Tibial nerve (tissue), 4 donors: ENCODE measurements around the gene MMP3. TPM values are rescaled to one million over a fixed set of nuclear protein-coding genes. Genes with fewer than 3 reads are reported as not detected.
A peak's percentile ranks its signal among the peaks of the same experiment; 100 is the strongest.

Experiments used
- DNase-seq, 2 donors: peaks; one replicate each; pipeline ENCODE4 v3.0.0-alpha.2; 2019; ENCODE audit warnings: low spot score in 2 of 2
- H3K27ac ChIP-seq, 4 donors: fragments of 200-600 bp; sonication (generic) in 3 of 4; one replicate each; pipeline ENCODE4 v1.5.1; 2017 to 2019; ENCODE audit warnings: mild to moderate bottlenecking in 1 of 4
- H3K27me3 ChIP-seq, 2 donors: fragments of 200-600 bp; sonication (generic) in 1 of 2; one replicate each; pipeline versions ENCODE4 v1.5.1 to v1.6.0; 2017 to 2019
- H3K36me3 ChIP-seq, 3 donors: fragments of 200-600 bp; sonication (generic); one replicate each; pipeline ENCODE4 v1.5.1; 2018 to 2019
- H3K4me1 ChIP-seq, 4 donors: fragments of 200-600 bp; sonication (generic) in 3 of 4; one replicate each; pipeline ENCODE4 v1.5.1; 2017 to 2019
- H3K4me3 ChIP-seq, 4 donors: fragments of 200-600 bp; sonication (generic) in 3 of 4; one replicate each; pipeline ENCODE4 v1.5.1; 2017 to 2019; ENCODE audit warnings: mild to moderate bottlenecking in 1 of 4, moderate library complexity in 1 of 4
- H3K9me3 ChIP-seq, 4 donors: fragments of 200-600 bp; sonication (generic) in 3 of 4; one replicate each; pipeline ENCODE4 v1.5.1; 2017 to 2019
- CTCF ChIP-seq, 5 experiments: fragments of 200-600 bp in 3 of 5; fragments of 450-650 bp in 2 of 5; sonication (generic) in 3 of 5; IDR thresholded peaks; one replicate each; pipeline ENCODE4 v1.5.1; 2016 to 2019; ENCODE audit warnings: antibody characterized with exemption in 5 of 5, mild to moderate bottlenecking in 3 of 5, moderate library complexity in 2 of 5
- EP300 ChIP-seq, 2 donors: sonication (generic); formaldehyde crosslinking; IDR thresholded peaks; one replicate each; pipeline ENCODE4 v1.6.1; 2017; ENCODE audit warnings: antibody characterized with exemption in 2 of 2, mild to moderate bottlenecking in 1 of 2
- POLR2A ChIP-seq, 2 donors: fragments of 450-650 bp; IDR thresholded peaks; one replicate each; pipeline ENCODE4 v1.6.1; 2017; ENCODE audit warnings: antibody characterized with exemption in 2 of 2, mild to moderate bottlenecking in 2 of 2, moderate library complexity in 2 of 2
- WGBS, 2 donors: methylation state at CpG; one replicate each; pipeline ENCODE4 v1.1.5; 2018; 5-methylcytosine and 5-hydroxymethylcytosine counted together
- total RNA-seq, 4 donors: library from RNA; depleted of rRNA; stranded (reverse); fragments of >200 nt; gene quantifications; one replicate each; pipeline ENCODE4 v1.1.0, GENCODE V29; 2016

Gene MMP3
- total RNA-seq, 4 donors from 2014 or later = 6.1 to 545 (median 85.1) TPM

- H3K9me3 ChIP-seq = no peaks in the 10 kb centered on the region
- H3K27ac ChIP-seq = no peak overlapping the region
- no peaks in the 10 kb centered on the region for H3K4me1 ChIP-seq
- WGBS, 2 donors = 93% methylated on average over 1 of the region's 1 CpG
- TF ChIP-seq POLR2A (IDR thresholded peaks at IDR 0.05) (no peak), CTCF (IDR thresholded peaks at IDR 0.05) (no peak), EP300 (IDR thresholded peaks at IDR 0.05) (no peak)
- no peak overlapping the region for H3K4me3 ChIP-seq
- DNase-seq = no peak
- H3K27me3 ChIP-seq = no peaks in the 10 kb centered on the region
- H3K36me3 ChIP-seq = no peaks in the 10 kb centered on the region
Measured at GRCh38 chr11:102824556-102824955, 18.9 kb downstream of the MMP3 start.

- DNase-seq = no peak
- Histone ChIP-seq H3K4me1 (no peaks in the 10 kb centered on the region), H3K27me3 (no peaks in the 10 kb centered on the region), H3K27ac (no peak overlapping the region), H3K9me3 (peaks cover 0 to 5% (median 0%) of the 10 kb centered on the region in 4 donors), H3K36me3 (no peaks in the 10 kb centered on the region), H3K4me3 (no peak overlapping the region)
- TF ChIP-seq EP300 (IDR thresholded peaks at IDR 0.05) (no peak), POLR2A (IDR thresholded peaks at IDR 0.05) (no peak)
- WGBS, 2 donors = 68 to 81% methylated on average over 6 of the region's 6 CpGs
Measured at GRCh38 chr11:102819491-102819890, 23.9 kb downstream of the MMP3 start.

- Histone ChIP-seq H3K27ac (no peak overlapping the region), H3K9me3 (peaks cover 0 to 5% (median 0%) of the 10 kb centered on the region in 4 donors), H3K4me3 (no peak overlapping the region), H3K36me3 (no peaks in the 10 kb centered on the region), H3K4me1 (no peaks in the 10 kb centered on the region), H3K27me3 (no peaks in the 10 kb centered on the region)
- 80 to 85% methylated on average over 1 of the region's 1 CpG for WGBS, 2 donors
- DNase-seq = no peak
- TF ChIP-seq POLR2A (IDR thresholded peaks at IDR 0.05) = no peak
- TF ChIP-seq CTCF (IDR thresholded peaks at IDR 0.05) = no peak
- no peak for TF ChIP-seq EP300 (IDR thresholded peaks at IDR 0.05)
Measured at GRCh38 chr11:102813484-102813883, 29.9 kb downstream of the MMP3 start.

- DNase-seq = no peak
- no peaks in the 10 kb centered on the region for H3K4me1 ChIP-seq
- H3K27me3 ChIP-seq = no peaks in the 10 kb centered on the region
- no peak overlapping the region for H3K4me3 ChIP-seq
- H3K9me3 ChIP-seq = peaks cover 0 to 5% (median 0%) of the 10 kb centered on the region in 4 donors
- H3K27ac ChIP-seq = no peak overlapping the region
- no peaks in the 10 kb centered on the region for H3K36me3 ChIP-seq
- 80 to 82% methylated on average over 3 of the region's 3 CpGs for WGBS, 2 donors
- TF ChIP-seq POLR2A (IDR thresholded peaks at IDR 0.05) (no peak), EP300 (IDR thresholded peaks at IDR 0.05) (no peak), CTCF (IDR thresholded peaks at IDR 0.05) (no peak)
Measured at GRCh38 chr11:102812188-102812587, 31.2 kb downstream of the MMP3 start.

GRCh38 chr11:102810950-102811660 lies 32.3 kb downstream of the MMP3 start:
- H3K36me3 ChIP-seq = no peaks in the 10 kb centered on the region
- no peak overlapping the region for H3K4me3 ChIP-seq
- DNase-seq = no peak
- H3K9me3 ChIP-seq = peaks cover 0 to 5% (median 0%) of the 10 kb centered on the region in 4 donors
- no peak for TF ChIP-seq POLR2A (IDR thresholded peaks at IDR 0.05)
- peak in 1 of 5 experiments; percentile 19 for TF ChIP-seq CTCF (IDR thresholded peaks at IDR 0.05)
- no peak for TF ChIP-seq EP300 (IDR thresholded peaks at IDR 0.05)
- no peaks in the 10 kb centered on the region for H3K27me3 ChIP-seq
- H3K4me1 ChIP-seq = no peaks in the 10 kb centered on the region
- WGBS, 2 donors = 5 to 11% methylated on average over 3 of the region's 3 CpGs
- H3K27ac ChIP-seq = no peak overlapping the region
